ENCODE results near the gene CRIP2.

CRIP2 gene

GRCh38 chr14:105467942-105468471 is 6.6 kb upstream of the CRIP2 start:
- no peak for TF ChIP-seq RAD21 (IDR thresholded peaks at IDR 0.05; ENCODE audit: low read depth)
- no peak for TF ChIP-seq FOXM1 (IDR thresholded peaks at IDR 0.05; ENCODE audit: borderline replicate concordance, low read depth)
- TF ChIP-seq REST (IDR thresholded peaks at IDR 0.05; ENCODE audit: low read depth), result no peak

- TF ChIP-seq EGR1 (IDR thresholded peaks at IDR 0.05) (peak; percentile 74), TAF1 (IDR thresholded peaks at IDR 0.05; ENCODE audit: low read depth) (no peak), RAD21 (IDR thresholded peaks at IDR 0.05; ENCODE audit: low read depth) (no peak), CEBPB (IDR thresholded peaks at IDR 0.05) (no peak), TCF12 (IDR thresholded peaks at IDR 0.05; ENCODE audit: low read depth) (peak; percentile 87), REST (IDR thresholded peaks at IDR 0.05; ENCODE audit: low read depth) (no peak), USF1 (IDR thresholded peaks at IDR 0.05) (0 out of 2 replicates have a peak, but pooled peaks have one; percentile 9), TEAD4 (IDR thresholded peaks at IDR 0.05) (no peak), MAX (IDR thresholded peaks at IDR 0.05) (0 out of 2 replicates have a peak, but pooled peaks have one; percentile 61), NFIC (IDR thresholded peaks at IDR 0.05) (peak; percentile 93), ZBTB7A (IDR thresholded peaks at IDR 0.05; ENCODE audit: low read depth) (peak; percentile 85; the same call in 1 of the 2 replicates), FOXM1 (IDR thresholded peaks at IDR 0.05; ENCODE audit: borderline replicate concordance, low read depth) (0 out of 2 replicates have a peak, but pooled peaks have one; percentile 22), YY1 (IDR thresholded peaks at IDR 0.05; ENCODE audit: low read depth) (0 out of 2 replicates have a peak, but pooled peaks have one; percentile 13), EP300 (IDR thresholded peaks at IDR 0.05; ENCODE audit: borderline replicate concordance) (peak; percentile 88), CREB1 (IDR thresholded peaks at IDR 0.05; ENCODE audit: low read depth) (no peak)
Observed at GRCh38 chr14:105468621-105469241, 5.9 kb upstream of the CRIP2 start.

- TF ChIP-seq EGR1 (IDR thresholded peaks at IDR 0.05) (peak; percentile 30; the same call in 1 of the 2 replicates), TAF1 (IDR thresholded peaks at IDR 0.05; ENCODE audit: low read depth) (no peak), NFIC (IDR thresholded peaks at IDR 0.05) (peak; percentile 99), ZBTB7A (IDR thresholded peaks at IDR 0.05; ENCODE audit: low read depth) (peak; percentile 80; the same call in 1 of the 2 replicates), USF1 (IDR thresholded peaks at IDR 0.05) (peak; percentile 53), YY1 (IDR thresholded peaks at IDR 0.05; ENCODE audit: low read depth) (peak; percentile 60), TCF12 (IDR thresholded peaks at IDR 0.05; ENCODE audit: low read depth) (peak; percentile 97), CEBPB (IDR thresholded peaks at IDR 0.05) (no peak; the same call in 1 of the 2 replicates), FOXM1 (IDR thresholded peaks at IDR 0.05; ENCODE audit: borderline replicate concordance, low read depth) (peak; percentile 85), EP300 (IDR thresholded peaks at IDR 0.05; ENCODE audit: borderline replicate concordance) (peak; percentile 94), CREB1 (IDR thresholded peaks at IDR 0.05; ENCODE audit: low read depth) (peak; percentile 75), REST (IDR thresholded peaks at IDR 0.05; ENCODE audit: low read depth) (no peak), MAX (IDR thresholded peaks at IDR 0.05) (peak; percentile 89), TEAD4 (IDR thresholded peaks at IDR 0.05) (peak; percentile 83), RAD21 (IDR thresholded peaks at IDR 0.05; ENCODE audit: low read depth) (no peak)
Observed at GRCh38 chr14:105469456-105470349, 4.9 kb upstream of the CRIP2 start.

Measured in Ishikawa (cell line).